Measurements from ENCODE around the gene POLR1A.

DNA sequence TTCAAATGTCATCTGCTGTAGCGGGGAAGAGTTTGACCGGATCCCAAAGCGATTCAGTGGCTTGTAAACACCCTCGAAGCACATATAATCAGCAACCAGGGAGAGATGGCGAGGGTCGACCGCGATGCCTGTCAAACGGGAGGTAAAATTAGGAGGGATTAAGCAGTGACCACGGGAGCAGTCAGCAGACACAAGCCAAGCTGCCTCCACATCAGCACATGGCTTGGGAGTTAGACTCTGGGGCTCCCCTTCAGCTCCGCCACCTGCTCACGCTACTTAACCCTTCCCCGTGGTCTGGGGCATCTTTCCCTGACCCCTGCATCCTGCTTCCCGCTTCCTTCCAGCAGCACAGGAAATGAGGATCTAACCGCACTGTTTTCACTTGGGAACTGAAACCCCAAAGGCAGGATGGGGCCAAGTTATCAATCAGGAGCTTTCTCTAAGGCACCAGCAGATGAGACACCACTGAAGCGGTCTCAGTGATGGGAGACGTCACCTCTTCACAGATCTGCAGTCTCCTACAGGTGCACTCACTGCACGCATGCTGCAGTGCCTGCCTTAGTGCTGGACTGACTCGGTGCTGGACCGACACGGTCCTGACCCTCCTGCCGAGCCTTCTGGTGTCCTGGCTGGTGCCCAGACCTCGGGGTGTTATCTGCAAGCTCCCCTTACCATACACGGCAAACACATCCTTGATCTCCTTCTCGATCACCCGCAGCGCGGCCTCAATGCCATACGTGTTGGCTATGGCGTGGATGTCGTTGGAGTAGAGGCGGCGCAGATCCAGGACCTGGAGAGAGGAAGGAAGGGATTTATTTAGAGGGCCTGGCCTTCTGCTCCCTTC lies 77.5 kb downstream of the POLR1A start:
- TF ChIP-seq, protein P1, sequence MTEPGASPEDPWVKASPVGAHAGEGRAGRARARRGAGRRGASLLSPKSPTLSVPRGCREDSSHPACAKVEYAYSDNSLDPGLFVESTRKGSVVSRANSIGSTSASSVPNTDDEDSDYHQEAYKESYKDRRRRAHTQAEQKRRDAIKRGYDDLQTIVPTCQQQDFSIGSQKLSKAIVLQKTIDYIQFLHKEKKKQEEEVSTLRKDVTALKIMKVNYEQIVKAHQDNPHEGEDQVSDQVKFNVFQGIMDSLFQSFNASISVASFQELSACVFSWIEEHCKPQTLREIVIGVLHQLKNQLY (CRISPR knock-in tag; IDR thresholded peaks at IDR 0.05) = no peak
- TF ChIP-seq, protein P2, sequence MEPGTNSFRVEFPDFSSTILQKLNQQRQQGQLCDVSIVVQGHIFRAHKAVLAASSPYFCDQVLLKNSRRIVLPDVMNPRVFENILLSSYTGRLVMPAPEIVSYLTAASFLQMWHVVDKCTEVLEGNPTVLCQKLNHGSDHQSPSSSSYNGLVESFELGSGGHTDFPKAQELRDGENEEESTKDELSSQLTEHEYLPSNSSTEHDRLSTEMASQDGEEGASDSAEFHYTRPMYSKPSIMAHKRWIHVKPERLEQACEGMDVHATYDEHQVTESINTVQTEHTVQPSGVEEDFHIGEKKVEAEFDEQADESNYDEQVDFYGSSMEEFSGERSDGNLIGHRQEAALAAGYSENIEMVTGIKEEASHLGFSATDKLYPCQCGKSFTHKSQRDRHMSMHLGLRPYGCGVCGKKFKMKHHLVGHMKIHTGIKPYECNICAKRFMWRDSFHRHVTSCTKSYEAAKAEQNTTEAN (CRISPR knock-in tag; conservative IDR thresholded peaks at IDR 0.05) = no peak
- TF ChIP-seq ASH2L (IDR thresholded peaks at IDR 0.05; ENCODE audit: insufficient read length, low read depth, low read length) (no peak), ZNF788 (CRISPR knock-in tag; IDR thresholded peaks at IDR 0.05; ENCODE audit: borderline replicate concordance) (no peak), BORCS8-MEF2B (CRISPR knock-in tag; IDR thresholded peaks at IDR 0.05) (no peak), RAD21 (CRISPR knock-in tag; IDR thresholded peaks at IDR 0.05) (no peak), CTCF (CRISPR knock-in tag; IDR thresholded peaks at IDR 0.05) (no peak), ARNT2 (CRISPR knock-in tag; IDR thresholded peaks at IDR 0.05; ENCODE audit: low read depth) (no peak), JUNB (CRISPR knock-in tag; IDR thresholded peaks at IDR 0.05; ENCODE audit: borderline replicate concordance) (no peak), HNF4A (CRISPR knock-in tag; IDR thresholded peaks at IDR 0.05) (no peak), CC2D1A (CRISPR knock-in tag; IDR thresholded peaks at IDR 0.05) (no peak), GZF1 (CRISPR knock-in tag; IDR thresholded peaks at IDR 0.05) (no peak), HOXA7 (CRISPR knock-in tag; IDR thresholded peaks at IDR 0.05) (no peak)
